Caco-2 (cell line): ENCODE results near the gene MRRF. TPM values are rescaled to one million over a fixed set of nuclear protein-coding genes. Genes with fewer than 3 reads are reported as not detected.
"Not testable (repeated sequence)": the region's sequence is repeated elsewhere in the genome, so short reads cannot be mapped to it uniquely, and the experiment has no call there.

Source experiments
- BruUV-seq: library from RNA; stranded (reverse); fragments of 400-500 nt; replicated peaks from 2 replicates; lab custom pipeline; 2021; lab: Mats Ljungman, UMichigan
- CTCF ChIA-PET: fragments of 300-600 bp; sonication (Branson Sonifier 250); formaldehyde crosslinking; loops from one replicate; lab custom pipeline; 2022; ENCODE audit warnings: antibody characterized with exemption; lab: Charles Lee
- POLR2A ChIA-PET: fragments of 300-600 bp; sonication (Branson Sonifier 250); formaldehyde crosslinking; loops from one replicate; lab custom pipeline; 2022; ENCODE audit warnings: antibody characterized with exemption; lab: Charles Lee
- DNase-seq, 2 experiments: peaks; one replicate each; pipeline versions ENCODE4 v3.0.0 to v3.0.0-alpha.2; 2020 to 2022
- H3K27me3 ChIP-seq: replicated peaks from 2 replicates; pipeline ENCODE4 v1.6.0; 2011; ENCODE audit warnings: low read length; ENCODE audit not compliant: control insufficient read depth, insufficient read depth
- H3K36me3 ChIP-seq: 2 replicates; pipeline ENCODE4 v1.5.1; 2011; ENCODE audit warnings: low read length; ENCODE audit not compliant: control insufficient read depth, insufficient read depth
- H3K4me1 ChIP-seq: fragments of 250-450 bp; sonication (Bioruptor Pico); 2 replicates; pipeline ENCODE4 v1.5.1; 2020; ENCODE audit warnings: mild to moderate bottlenecking
- H3K4me3 ChIP-seq: 2 replicates; pipeline ENCODE4 v1.5.1; 2011; ENCODE audit warnings: low read depth, mild to moderate bottlenecking, control low read depth, low read length
- H3K9me3 ChIP-seq: fragments of 250-450 bp; sonication (Bioruptor Pico); 2 replicates; pipeline ENCODE4 v1.5.1; 2020; ENCODE audit warnings: mild to moderate bottlenecking, moderate library complexity
- H3K27ac Mint-ChIP-seq: one replicate; pipeline ENCODE4 v1.8.0; 2022; ENCODE audit warnings: mixed read lengths; ENCODE audit not compliant: unreplicated experiment
- H3K27me3 Mint-ChIP-seq: one replicate; pipeline ENCODE4 v1.8.0; 2022; ENCODE audit warnings: mixed read lengths; ENCODE audit not compliant: insufficient read depth, unreplicated experiment
- H3K36me3 Mint-ChIP-seq: one replicate; pipeline ENCODE4 v1.8.0; 2022; ENCODE audit warnings: mild to moderate bottlenecking, mixed read lengths; ENCODE audit not compliant: insufficient read depth, unreplicated experiment
- H3K4me1 Mint-ChIP-seq: one replicate; pipeline ENCODE4 v1.8.0; 2022; ENCODE audit warnings: low read depth, mixed read lengths; ENCODE audit not compliant: unreplicated experiment
- H3K4me3 Mint-ChIP-seq: one replicate; pipeline ENCODE4 v1.8.0; 2022; ENCODE audit warnings: mild to moderate bottlenecking, moderate library complexity, mixed read lengths; ENCODE audit not compliant: unreplicated experiment
- H3K9me3 Mint-ChIP-seq: one replicate; pipeline ENCODE4 v1.8.0; 2022; ENCODE audit warnings: mixed read lengths; ENCODE audit not compliant: unreplicated experiment
- CTCF ChIP-seq, 2 experiments: fragments of 200-600 bp in 1 of 2; IDR thresholded peaks; 1 replicate in 1 of 2; 2 replicates in 1 of 2; pipeline versions ENCODE4 v1.5.1 to v1.8.0; 2011 to 2022; ENCODE audit warnings: antibody characterized with exemption in 1 of 2, control low read depth in 1 of 2, inconsistent platforms in 1 of 2, low read depth in 1 of 2, low read length in 1 of 2, mild to moderate bottlenecking in 1 of 2, moderate library complexity in 1 of 2; ENCODE audit not compliant: insufficient read depth in 1 of 2, severe bottlenecking in 1 of 2, unreplicated experiment in 1 of 2
- intact Hi-C: fragments of 100-400 bp; cut with micrococcal nuclease; formaldehyde crosslinking; loops from one replicate; pipeline ENCODE4 v1.10.0; 2022; ENCODE audit not compliant: unreplicated experiment
- total RNA-seq: library from RNA; stranded (reverse); gene quantifications from 2 replicates; pipeline ENCODE4 v1.2.3, GENCODE V29; 2022

Gene MRRF
- total RNA-seq, 1 experiment from 2014 or later = 64.6 TPM

GRCh38 chr9:122320413-122320881, 55.8 kb downstream of the MRRF start:
- no peaks in the 10 kb centered on the region for H3K9me3 ChIP-seq
- intact Hi-C loops = no loop called here
- TF ChIP-seq CTCF (IDR thresholded peaks at IDR 0.05; ENCODE audit: insufficient read depth in 1 of 2, low read depth in 1 of 2, low read length in 1 of 2, severe bottlenecking in 1 of 2, unreplicated experiment in 1 of 2) = no peak
- no peaks in the 10 kb centered on the region for H3K27me3 ChIP-seq
- H3K4me1 ChIP-seq = no peaks in the 10 kb centered on the region
- peaks cover 37% of the 10 kb centered on the region for H3K36me3 Mint-ChIP-seq
- no TSS peak for BruUV-seq
- ChIA-PET POLR2A (no interaction called here), CTCF (no interaction called here)
- no peaks in the 10 kb centered on the region for H3K9me3 Mint-ChIP-seq
- no peak overlapping the region for H3K4me3 Mint-ChIP-seq
- DNase-seq = no peak
- no peak overlapping the region for H3K4me3 ChIP-seq
- H3K27me3 Mint-ChIP-seq = no peaks in the 10 kb centered on the region
- H3K4me1 Mint-ChIP-seq = no peaks in the 10 kb centered on the region
- no peaks in the 10 kb centered on the region; the same call in 1 of the 2 replicates for H3K36me3 ChIP-seq
- no peak overlapping the region for H3K27ac Mint-ChIP-seq

GRCh38 chr9:122322553-122322952, 57.9 kb downstream of the MRRF start:
- H3K9me3 Mint-ChIP-seq = no peaks in the 10 kb centered on the region
- H3K4me1 Mint-ChIP-seq = no peaks in the 10 kb centered on the region
- no peaks in the 10 kb centered on the region for H3K27me3 Mint-ChIP-seq

GRCh38 chr9:122324665-122325064, 60.0 kb downstream of the MRRF start:
- H3K36me3 ChIP-seq, H3K4me1 Mint-ChIP-seq, H3K9me3 ChIP-seq, H3K4me1 ChIP-seq, H3K4me3 Mint-ChIP-seq, H3K9me3 Mint-ChIP-seq, BruUV-seq, POLR2A ChIA-PET, intact Hi-C loops, H3K27me3 Mint-ChIP-seq, DNase-seq, H3K4me3 ChIP-seq, H3K27me3 ChIP-seq, H3K27ac Mint-ChIP-seq: not testable (repeated sequence)
- CTCF ChIA-PET = interaction anchor here (1.1 kb wide), 1 partner anchor 111 kb away, joined by 3 read pairs; no protein-coding TSS in a partner anchor
- H3K36me3 Mint-ChIP-seq = peaks cover 33% of the 10 kb centered on the region

More at GRCh38 chr9:122322553-122322952, 57.9 kb downstream of the MRRF start:
- no peak for TF ChIP-seq CTCF (IDR thresholded peaks at IDR 0.05; ENCODE audit: insufficient read depth in 1 of 2, low read depth in 1 of 2, low read length in 1 of 2, severe bottlenecking in 1 of 2, unreplicated experiment in 1 of 2)
- BruUV-seq = no TSS peak
- Mint-ChIP-seq H3K27ac (no peak overlapping the region), H3K36me3 (peaks cover 37% of the 10 kb centered on the region), H3K4me3 (no peak overlapping the region)
- H3K4me3 ChIP-seq = no peak overlapping the region
- ChIA-PET POLR2A (no interaction called here), CTCF (no interaction called here)
- intact Hi-C loops = no loop called here
- no peak for DNase-seq
- no peaks in the 10 kb centered on the region; the same call in 1 of the 2 replicates for H3K36me3 ChIP-seq
- H3K4me1 ChIP-seq = no peaks in the 10 kb centered on the region
- no peaks in the 10 kb centered on the region for H3K9me3 ChIP-seq
- no peaks in the 10 kb centered on the region for H3K27me3 ChIP-seq
